Measurements from ENCODE around the gene DAP. TPM values are rescaled to one million over a fixed set of nuclear protein-coding genes. Genes with fewer than 3 reads are reported as not detected.

DAP gene
- total and polyA plus RNA-seq, 4 donors: 36.6 to 122 (median 101) TPM

DNA sequence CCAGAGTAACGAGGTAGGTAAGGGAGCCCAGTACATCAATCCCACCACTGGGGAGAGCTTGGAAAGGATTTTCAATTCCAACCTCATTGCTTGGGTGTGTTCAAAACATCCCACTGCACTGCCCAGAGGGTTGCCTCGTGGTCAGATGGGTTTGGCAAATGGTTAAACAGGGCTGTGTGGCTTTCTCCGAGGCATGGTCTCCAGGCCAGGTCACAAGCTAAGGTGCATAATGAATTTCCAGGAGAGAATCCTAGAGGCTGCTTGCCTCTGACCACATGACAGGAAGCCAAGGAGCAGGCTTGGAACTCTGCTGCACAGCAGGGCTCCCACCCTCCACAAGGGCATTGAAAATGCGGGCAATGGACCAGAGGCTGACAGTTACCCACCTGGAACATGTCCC lies 51.6 kb downstream of the DAP start:
- Histone ChIP-seq H3K4me3 (ENCODE audit: low read depth in 1 of 3, low read length in 3 of 3) (no peak overlapping the region), H3K4me1 (ENCODE audit: control insufficient read depth in 4 of 4, insufficient read depth in 4 of 4, low read length in 3 of 4) (peaks cover 3 to 24% (median 11%) of the 10 kb centered on the region in 4 donors), H3K9ac (ENCODE audit: low read depth in 1 of 2, low read length in 2 of 2) (no peak overlapping the region), H3K27ac (ENCODE audit: low read depth in 1 of 2, low read length in 2 of 2) (no peak overlapping the region), H3K27me3 (ENCODE audit: control insufficient read depth in 4 of 4, insufficient read depth in 4 of 4, low read length in 3 of 4) (no peaks in the 10 kb centered on the region), H3K9me3 (ENCODE audit: control insufficient read depth in 4 of 4, low read length in 3 of 4) (no peaks in the 10 kb centered on the region), H3K36me3 (ENCODE audit: control insufficient read depth in 4 of 4, insufficient read depth in 3 of 4, low read depth in 1 of 4, low read length in 3 of 4) (peaks cover 0 to 4% (median 0%) of the 10 kb centered on the region in 4 donors)
- TF ChIP-seq TAF1 (conservative IDR thresholded peaks at IDR 0.05) (no peak), NR2F2 (IDR thresholded peaks at IDR 0.05) (no peak), JUND (IDR thresholded peaks at IDR 0.05) (no peak), REST (IDR thresholded peaks at IDR 0.05) (no peak), RXRA (IDR thresholded peaks at IDR 0.05) (no peak), EGR1 (IDR thresholded peaks at IDR 0.05; ENCODE audit: low read depth in 2 of 2) (no peak), FOXA1 (IDR thresholded peaks at IDR 0.05) (no peak), HNF4G (IDR thresholded peaks at IDR 0.05) (no peak), YY1 (IDR thresholded peaks at IDR 0.05) (no peak), FOXA2 (IDR thresholded peaks at IDR 0.05) (no peak), HNF4A (conservative IDR thresholded peaks at IDR 0.05) (no peak), SP1 (IDR thresholded peaks at IDR 0.05) (no peak), MAX (IDR thresholded peaks at IDR 0.05) (no peak), CTCF (IDR thresholded peaks at IDR 0.05; ENCODE audit: low read depth, low read length, missing input control) (no peak), GABPA (IDR thresholded peaks at IDR 0.05 in 1 of 2, conservative IDR thresholded peaks at IDR 0.05 in 1 of 2) (no peak), RAD21 (IDR thresholded peaks at IDR 0.05) (no peak)
- TF ChIP-seq, protein P1, sequence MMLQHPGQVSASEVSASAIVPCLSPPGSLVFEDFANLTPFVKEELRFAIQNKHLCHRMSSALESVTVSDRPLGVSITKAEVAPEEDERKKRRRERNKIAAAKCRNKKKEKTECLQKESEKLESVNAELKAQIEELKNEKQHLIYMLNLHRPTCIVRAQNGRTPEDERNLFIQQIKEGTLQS (IDR thresholded peaks at IDR 0.05): no peak
- TF ChIP-seq, protein P2, sequence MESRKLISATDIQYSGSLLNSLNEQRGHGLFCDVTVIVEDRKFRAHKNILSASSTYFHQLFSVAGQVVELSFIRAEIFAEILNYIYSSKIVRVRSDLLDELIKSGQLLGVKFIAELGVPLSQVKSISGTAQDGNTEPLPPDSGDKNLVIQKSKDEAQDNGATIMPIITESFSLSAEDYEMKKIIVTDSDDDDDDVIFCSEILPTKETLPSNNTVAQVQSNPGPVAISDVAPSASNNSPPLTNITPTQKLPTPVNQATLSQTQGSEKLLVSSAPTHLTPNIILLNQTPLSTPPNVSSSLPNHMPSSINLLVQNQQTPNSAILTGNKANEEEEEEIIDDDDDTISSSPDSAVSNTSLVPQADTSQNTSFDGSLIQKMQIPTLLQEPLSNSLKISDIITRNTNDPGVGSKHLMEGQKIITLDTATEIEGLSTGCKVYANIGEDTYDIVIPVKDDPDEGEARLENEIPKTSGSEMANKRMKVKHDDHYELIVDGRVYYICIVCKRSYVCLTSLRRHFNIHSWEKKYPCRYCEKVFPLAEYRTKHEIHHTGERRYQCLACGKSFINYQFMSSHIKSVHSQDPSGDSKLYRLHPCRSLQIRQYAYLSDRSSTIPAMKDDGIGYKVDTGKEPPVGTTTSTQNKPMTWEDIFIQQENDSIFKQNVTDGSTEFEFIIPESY (IDR thresholded peaks at IDR 0.05): no peak
- 89% methylated on average over 4 of the region's 4 CpGs for WGBS
- DNase-seq (ENCODE audit: low spot score): no peak
